Activated CD8-positive, alpha-beta memory T cell treated with anti-CD3 and anti-CD28 coated beads, Interleukin-2, amount 50 U/mL, for 1 hour (primary cell): ENCODE data around the gene PALD1.

ENCODE experiments used
- DNase-seq: peaks from one replicate; pipeline ENCODE4 v3.0.0-alpha.2; 2020; ENCODE audit errors: extremely low read depth

The PALD1 gene

GRCh38 chr10:70555371-70555770 lies 76.8 kb downstream of the PALD1 start:
- DNase-seq = no peak

GRCh38 chr10:70557086-70557845 lies 78.7 kb downstream of the PALD1 start:
- no peak for DNase-seq

- DNase-seq = no peak
Observed at GRCh38 chr10:70557876-70558275, 79.3 kb downstream of the PALD1 start.

- DNase-seq = no peak
Observed at GRCh38 chr10:70558295-70558694, 79.7 kb downstream of the PALD1 start.

- DNase-seq = peak; percentile 45
Observed at GRCh38 chr10:70558871-70559810, 80.6 kb downstream of the PALD1 start.

- DNase-seq = no peak
Observed at GRCh38 chr10:70559861-70560260, 81.3 kb downstream of the PALD1 start.

- DNase-seq = no peak
Observed at GRCh38 chr10:70560511-70560941, 82.0 kb downstream of the PALD1 start.

- DNase-seq = no peak
Observed at GRCh38 chr10:70561070-70561469, 82.5 kb downstream of the PALD1 start.

- DNase-seq = no peak
Observed at GRCh38 chr10:70561558-70561957, 83.0 kb downstream of the PALD1 start.

- DNase-seq = no peak
Observed at GRCh38 chr10:70562036-70562755, 83.6 kb downstream of the PALD1 start.

GRCh38 chr10:70563230-70563629 lies 84.7 kb downstream of the PALD1 start:
- no peak for DNase-seq

GRCh38 chr10:70564113-70564725 lies 85.7 kb downstream of the PALD1 start:
- no peak for DNase-seq

GRCh38 chr10:70564901-70565351 lies 86.4 kb downstream of the PALD1 start:
- no peak for DNase-seq

- no peak for DNase-seq
Observed at GRCh38 chr10:70565556-70566514, 87.3 kb downstream of the PALD1 start.

- DNase-seq = no peak
Observed at GRCh38 chr10:70566515-70567290, 88.1 kb downstream of the PALD1 start.

- DNase-seq = no peak
Observed at GRCh38 chr10:70567603-70568002, 89.0 kb downstream of the PALD1 start.

GRCh38 chr10:70568113-70568512 lies 89.5 kb downstream of the PALD1 start:
- DNase-seq = no peak

- no peak for DNase-seq
Observed at GRCh38 chr10:70568781-70569495, 90.4 kb downstream of the PALD1 start.

GRCh38 chr10:70571236-70571635 lies 92.7 kb downstream of the PALD1 start:
- DNase-seq = no peak
